ENCODE measurements around the gene DCST2. TPM values are rescaled to one million over a fixed set of nuclear protein-coding genes. Genes with fewer than 3 reads are reported as not detected.
A peak's percentile ranks its signal among the peaks of the same experiment; 100 is the strongest.

DCST2 gene
- total and polyA plus RNA-seq, 2 donors from 2014 or later: 0.43 to 1.4 TPM

- intact Hi-C loops (cut with DNase I): no loop called here
- H3K36me3 ChIP-seq (ENCODE audit: control insufficient read depth in 2 of 3, insufficient read depth in 3 of 3, low read length in 3 of 3): no peaks in the 10 kb centered on the region
- peak overlapping the region; percentile 47 to 73 (median 60) for H3K9ac ChIP-seq (ENCODE audit: low read length in 3 of 3)
- no peaks in the 10 kb centered on the region for H3K9me3 ChIP-seq (ENCODE audit: control insufficient read depth in 2 of 3, insufficient read depth in 1 of 3, low read length in 3 of 3)
- no peak for TF ChIP-seq CTCF (IDR thresholded peaks at IDR 0.05; ENCODE audit: borderline replicate concordance, extremely low read depth, insufficient read depth)
- H3K27ac ChIP-seq (ENCODE audit: low read depth in 2 of 2, low read length in 2 of 2): peak overlapping the region; percentile 97
- peak overlapping the region; percentile 66 to 90 (median 76) for H3K4me3 ChIP-seq (ENCODE audit: low read length in 3 of 3)
- H3K27me3 ChIP-seq (ENCODE audit: control insufficient read depth, insufficient read depth, low read length): no peaks in the 10 kb centered on the region
- peak in 2 of 5 donors; percentile 58 to 82 for DNase-seq
- no peak for FAIRE-seq
- peaks cover 2 to 22% (median 10%) of the 10 kb centered on the region in 3 donors for H3K4me1 ChIP-seq (ENCODE audit: control insufficient read depth in 2 of 3, insufficient read depth in 2 of 3, low read depth in 1 of 3, low read length in 3 of 3)
Measured at GRCh38 chr1:155000411-155000725, 33.2 kb downstream of the DCST2 start.

GRCh38 chr1:154999571-155000410 lies 33.8 kb downstream of the DCST2 start:
- Histone ChIP-seq H3K36me3 (ENCODE audit: control insufficient read depth in 2 of 3, insufficient read depth in 3 of 3, low read length in 3 of 3) (no peaks in the 10 kb centered on the region), H3K27me3 (ENCODE audit: control insufficient read depth, insufficient read depth, low read length) (no peaks in the 10 kb centered on the region), H3K4me1 (ENCODE audit: control insufficient read depth in 2 of 3, insufficient read depth in 2 of 3, low read depth in 1 of 3, low read length in 3 of 3) (peaks cover 2 to 18% (median 10%) of the 10 kb centered on the region in 3 donors), H3K9me3 (ENCODE audit: control insufficient read depth in 2 of 3, insufficient read depth in 1 of 3, low read length in 3 of 3) (no peaks in the 10 kb centered on the region), H3K9ac (ENCODE audit: low read length in 3 of 3) (peak overlapping the region; percentile 47 to 73 (median 60)), H3K4me3 (ENCODE audit: low read length in 3 of 3) (peak overlapping the region; percentile 56 to 76 (median 66)), H3K27ac (ENCODE audit: low read depth in 2 of 2, low read length in 2 of 2) (peak overlapping the region; percentile 84 to 87)
- TF ChIP-seq CTCF (IDR thresholded peaks at IDR 0.05; ENCODE audit: borderline replicate concordance, extremely low read depth, insufficient read depth): no peak
- intact Hi-C loops (cut with DNase I): no loop called here
- DNase-seq (peak; percentile 53 to 85 (median 79)), FAIRE-seq (no peak)

GRCh38 chr1:154998818-154999570 lies 34.6 kb downstream of the DCST2 start:
- H3K4me3 ChIP-seq (ENCODE audit: low read length in 3 of 3): peak overlapping the region in 2 of 3 donors; percentile 33 to 41
- no peaks in the 10 kb centered on the region for H3K27me3 ChIP-seq (ENCODE audit: control insufficient read depth, insufficient read depth, low read length)
- peak; percentile 75 for TF ChIP-seq CTCF (IDR thresholded peaks at IDR 0.05; ENCODE audit: borderline replicate concordance, extremely low read depth, insufficient read depth)
- intact Hi-C loops (cut with DNase I): no loop called here
- no peaks in the 10 kb centered on the region for H3K9me3 ChIP-seq (ENCODE audit: control insufficient read depth in 2 of 3, insufficient read depth in 1 of 3, low read length in 3 of 3)
- no peak for FAIRE-seq
- peaks cover 0 to 10% (median 5%) of the 10 kb centered on the region in 3 donors for H3K4me1 ChIP-seq (ENCODE audit: control insufficient read depth in 2 of 3, insufficient read depth in 2 of 3, low read depth in 1 of 3, low read length in 3 of 3)
- no peaks in the 10 kb centered on the region for H3K36me3 ChIP-seq (ENCODE audit: control insufficient read depth in 2 of 3, insufficient read depth in 3 of 3, low read length in 3 of 3)
- peak overlapping the region in 1 of 3 donors; percentile 55 for H3K9ac ChIP-seq (ENCODE audit: low read length in 3 of 3)
- peak overlapping the region; percentile 84 to 87 for H3K27ac ChIP-seq (ENCODE audit: low read depth in 2 of 2, low read length in 2 of 2)
- DNase-seq: peak; percentile 81 to 90 (median 84)
